CD4-positive, alpha-beta T cell treated with Interferon alpha-2 for 1 hour (primary cell): ENCODE measurements around the gene ECI1.
"Not testable (repeated sequence)": the region's sequence is repeated elsewhere in the genome, so short reads cannot be mapped to it uniquely, and the experiment has no call there.

Experiments used
- DNase-seq, 2 donors: peaks; one replicate each; pipeline ENCODE4 v3.0.0-alpha.2; 2020 to 2022

ECI1 gene

DNA sequence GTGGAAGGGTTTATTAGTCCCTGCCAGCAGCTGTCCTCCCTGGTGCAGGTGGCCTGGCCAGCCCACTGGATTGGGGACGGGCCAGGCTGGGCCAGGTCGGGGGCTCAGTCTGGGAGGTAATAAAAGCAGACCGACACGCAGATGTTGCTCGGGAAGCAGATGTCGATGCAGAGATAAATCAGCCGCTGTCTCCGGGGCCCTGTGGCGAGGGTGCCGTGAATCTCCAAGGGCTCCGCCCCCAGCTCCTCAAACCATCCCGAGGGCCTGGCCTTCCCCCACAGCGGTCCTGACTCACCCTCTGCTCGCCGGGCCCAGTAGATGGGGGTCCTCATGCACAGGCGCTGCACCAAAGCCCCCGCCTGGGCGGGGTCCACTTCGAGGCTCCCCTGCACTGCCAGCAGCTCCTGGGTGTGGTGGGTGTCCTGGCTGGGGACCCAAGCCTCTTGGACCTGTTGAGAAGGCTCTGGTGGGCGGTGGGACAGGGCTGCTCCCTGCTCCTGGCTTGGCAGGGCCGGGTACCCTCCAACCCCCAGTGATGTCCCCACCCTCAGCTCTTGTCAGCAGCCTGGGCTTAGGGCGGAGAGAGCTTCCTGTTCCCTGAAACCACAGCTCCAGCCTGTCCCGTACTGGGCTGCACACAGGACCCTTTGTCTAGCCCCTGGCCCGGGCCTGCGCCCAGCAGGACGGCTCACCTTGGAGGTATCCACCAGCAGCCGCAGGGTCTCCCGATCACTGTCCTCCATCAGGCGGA is 42.0 kb downstream of the ECI1 start:
- no peak for DNase-seq

DNA sequence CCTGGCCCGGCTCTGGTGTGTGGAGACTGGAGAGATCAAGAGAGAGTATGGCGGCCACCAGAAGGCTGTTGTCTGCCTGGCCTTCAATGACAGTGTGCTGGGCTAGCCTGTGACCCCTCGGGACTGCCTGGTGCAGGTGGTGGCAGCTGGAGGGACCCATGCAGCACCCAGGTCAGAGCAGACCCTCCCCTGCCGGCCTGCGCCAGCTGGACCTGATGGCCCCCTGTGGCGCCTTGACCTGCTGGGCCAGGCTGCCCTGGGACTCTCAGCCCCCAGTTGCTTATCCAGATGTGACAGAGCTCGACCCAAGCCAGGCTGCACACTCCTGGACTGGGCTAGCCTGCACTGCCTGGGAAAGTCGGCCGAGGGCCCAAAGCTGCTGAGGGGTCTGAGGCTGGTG is 42.6 kb downstream of the ECI1 start:
- DNase-seq = no peak

DNA sequence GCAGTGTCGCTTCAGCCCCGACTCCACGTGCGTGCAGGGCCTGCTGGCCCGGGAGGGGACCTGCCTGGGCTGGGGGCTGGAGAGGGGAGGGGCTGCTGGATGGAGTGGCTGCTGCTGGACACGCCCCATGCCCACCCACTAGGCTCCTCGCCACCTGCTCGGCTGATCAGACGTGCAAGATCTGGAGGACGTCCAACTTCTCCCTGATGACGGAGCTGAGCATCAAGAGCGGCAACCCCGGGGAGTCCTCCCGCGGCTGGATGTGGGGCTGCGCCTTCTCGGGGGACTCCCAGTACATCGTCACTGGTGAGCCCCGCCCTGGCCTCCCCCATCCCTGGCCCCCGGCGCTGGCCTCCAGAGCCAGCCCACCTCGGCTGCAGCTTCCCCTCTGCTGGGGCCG is 43.1 kb downstream of the ECI1 start:
- DNase-seq = no peak

- no peak for DNase-seq
Measured at GRCh38 chr16:2207872-2208271, 43.5 kb downstream of the ECI1 start.

GRCh38 chr16:2206780-2207433 is 44.5 kb downstream of the ECI1 start:
- DNase-seq = no peak

DNA sequence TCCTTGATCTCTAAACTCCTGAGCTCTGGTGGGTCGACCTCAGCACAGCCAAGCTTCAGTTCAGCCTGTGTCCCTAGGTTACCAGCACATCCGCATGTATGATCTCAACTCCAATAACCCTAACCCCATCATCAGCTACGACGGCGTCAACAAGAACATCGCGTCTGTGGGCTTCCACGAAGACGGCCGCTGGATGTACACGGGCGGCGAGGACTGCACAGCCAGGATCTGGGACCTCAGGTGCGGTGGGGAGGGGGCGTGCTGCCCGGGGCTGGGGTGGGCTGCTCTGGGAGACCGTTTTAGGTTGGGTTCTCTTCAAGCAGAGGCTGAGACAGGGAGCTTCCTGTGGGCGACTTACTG is 45.0 kb downstream of the ECI1 start:
- DNase-seq = no peak

- DNase-seq = no peak
Measured at GRCh38 chr16:2205967-2206313, 45.4 kb downstream of the ECI1 start.

GRCh38 chr16:2205104-2205966 is 46.1 kb downstream of the ECI1 start, which contains the start of gene MLST8:
Gene MLST8, plus strand, starts transcription at chr16:2205454. Its CDS starts 632 bp downstream, at chr16:2206086.
- DNase-seq = peak; percentile 89 to 94

GRCh38 chr16:2204416-2205103 is 46.8 kb downstream of the ECI1 start:
- no peak for DNase-seq

GRCh38 chr16:2203119-2203688 is 48.2 kb downstream of the ECI1 start:
- DNase-seq = not testable (repeated sequence)

GRCh38 chr16:2200313-2200712 is 51.1 kb downstream of the ECI1 start:
- no peak for DNase-seq

- DNase-seq = no peak
Measured at GRCh38 chr16:2199621-2200139, 51.7 kb downstream of the ECI1 start.

DNA sequence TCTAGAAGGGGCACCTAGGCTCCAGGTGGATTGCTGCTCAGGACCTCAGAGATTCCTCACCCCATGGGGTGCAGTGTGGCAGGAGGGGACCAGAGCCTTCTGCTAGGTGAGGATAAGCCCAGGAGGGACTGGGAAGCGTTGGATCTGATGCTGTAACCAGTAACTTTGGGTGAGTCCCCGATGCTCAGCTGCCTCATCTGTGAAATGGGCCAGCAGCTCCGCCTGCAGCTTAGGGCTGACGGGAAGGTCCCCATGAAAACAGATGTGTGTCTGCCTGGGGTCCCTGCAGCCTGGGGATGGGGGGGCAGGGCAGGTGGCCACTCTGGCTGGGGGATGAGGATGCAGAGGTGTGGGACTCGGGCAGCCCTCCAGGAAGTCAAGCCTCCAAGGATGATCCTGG is 52.3 kb downstream of the ECI1 start:
- DNase-seq = no peak

- DNase-seq = no peak
Measured at GRCh38 chr16:2198283-2198682, 53.1 kb downstream of the ECI1 start.

- no peak for DNase-seq
Measured at GRCh38 chr16:2197765-2198164, 53.6 kb downstream of the ECI1 start.

DNA sequence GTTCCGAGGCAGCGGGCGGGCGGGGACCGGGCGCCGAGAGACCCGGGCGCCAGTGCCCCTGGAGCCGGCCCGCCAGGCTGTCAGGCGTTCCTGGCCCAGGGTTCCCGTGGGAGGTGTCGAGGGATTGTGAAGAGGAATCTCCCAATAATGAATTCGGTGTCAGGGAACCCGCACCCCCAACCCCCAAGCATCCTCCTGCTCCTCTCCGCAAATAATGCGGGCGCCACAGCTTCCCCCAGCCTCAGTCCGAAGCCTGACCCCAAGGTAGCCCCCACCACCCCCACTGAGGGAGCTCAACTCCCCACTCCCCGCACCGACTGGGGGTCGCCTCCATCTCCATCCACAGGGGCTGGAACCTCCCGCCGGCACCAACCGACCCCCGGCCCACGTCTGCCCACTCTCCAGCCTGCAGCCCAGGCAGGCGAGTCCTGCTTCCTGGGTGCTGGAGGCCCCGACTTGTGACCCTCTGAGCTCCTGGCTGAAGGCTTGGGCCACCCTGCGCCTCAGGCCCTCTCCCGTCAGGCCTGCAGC is 54.3 kb downstream of the ECI1 start:
- no peak for DNase-seq

- peak in 1 of 2 donors; percentile 19 for DNase-seq
Measured at GRCh38 chr16:2196162-2196980, 55.0 kb downstream of the ECI1 start, which contains the start of gene CASKIN1. Gene CASKIN1, minus strand, starts transcription at chr16:2196605. Its CDS starts 173 bp downstream, at chr16:2196432.

- no peak for DNase-seq
Measured at GRCh38 chr16:2195322-2196161, 55.8 kb downstream of the ECI1 start.

GRCh38 chr16:2194852-2195321 is 56.5 kb downstream of the ECI1 start:
- peak; percentile 63 to 70 for DNase-seq
